GM12878 (cell line): ENCODE results near the gene C2CD5. TPM values are rescaled to one million over a fixed set of nuclear protein-coding genes. Genes with fewer than 3 reads are reported as not detected.

ENCODE experiments used
- ATAC-seq: fragments of 200-7000 bp; cut with Tn5 transposase; 3 replicates; pipeline ENCODE4 v1.9.1; 2020; ENCODE audit warnings: mild to moderate bottlenecking, moderate library complexity
- BruUV-seq: library from RNA; stranded (reverse); fragments of 400-500 nt; replicated peaks from 2 replicates; lab custom pipeline; 2021; lab: Mats Ljungman, UMichigan
- CTCF ChIA-PET: fragments of 300-600 bp; sonication (Branson Sonifier 250); formaldehyde crosslinking; extraction: SDS; loops from one replicate; lab custom pipeline; 2021; ENCODE audit warnings: inconsistent platforms; lab: Yijun Ruan, JAX
- POLR2A ChIA-PET: fragments of 350-600 bp; formaldehyde crosslinking; extraction: SDS; loops from one replicate; lab custom pipeline; 2021; ENCODE audit warnings: inconsistent platforms; lab: Charles Lee
- RAD21 ChIA-PET: fragments of 300-600 bp; sonication (Branson Sonifier 250); formaldehyde crosslinking; loops from one replicate; lab custom pipeline; 2023; ENCODE audit warnings: antibody characterized with exemption; ENCODE audit not compliant: unreplicated experiment; lab: Charles Lee
- SMC1A ChIA-PET: fragments of 300-600 bp; sonication (Branson Sonifier 250); formaldehyde crosslinking; loops from one replicate; lab custom pipeline; 2023; ENCODE audit not compliant: unreplicated experiment, uncharacterized antibody; lab: Charles Lee
- DNase-seq: peaks from one replicate; pipeline ENCODE4 v3.0.0-alpha.2; 2011; ENCODE audit warnings: low read depth, low spot score
- FAIRE-seq: peaks from 3 replicates; lab custom pipeline; 2011; peaks lifted over from hg19 to GRCh38; lab: Jason Lieb, UNC
- H2AFZ ChIP-seq: 2 replicates; pipeline ENCODE4 v1.6.0; 2011; ENCODE audit warnings: low read depth, low read length, control low read depth; ENCODE audit not compliant: control insufficient read depth
- H3K27ac ChIP-seq: 2 replicates; pipeline ENCODE4 v1.5.1; 2011; ENCODE audit warnings: control low read depth; ENCODE audit not compliant: control insufficient read depth, insufficient read depth
- H3K27me3 ChIP-seq, 2 experiments: replicated peaks in 1 of 2; 2 replicates each; pipeline versions ENCODE4 v1.6.0 to v1.6.1; 2011; ENCODE audit warnings: low read length in 1 of 2; ENCODE audit not compliant: control insufficient read depth in 2 of 2, insufficient read depth in 2 of 2
- H3K36me3 ChIP-seq, 2 experiments: 2 replicates each; pipeline ENCODE4 v1.5.1; 2011; ENCODE audit warnings: low read length in 1 of 2; ENCODE audit not compliant: control insufficient read depth in 2 of 2, insufficient read depth in 2 of 2
- H3K4me1 ChIP-seq: 2 replicates; pipeline ENCODE4 v1.6.1; 2011; ENCODE audit warnings: mild to moderate bottlenecking, low read length, moderate library complexity, mixed read lengths; ENCODE audit not compliant: control insufficient read depth, insufficient read depth
- H3K4me2 ChIP-seq: 2 replicates; pipeline ENCODE4 v1.6.0; 2011; ENCODE audit warnings: control low read depth; ENCODE audit not compliant: control insufficient read depth, insufficient read depth
- H3K4me3 ChIP-seq: fragments of 200-600 bp; sonication (generic); 2 replicates; pipeline ENCODE4 v1.5.1; 2016
- H3K79me2 ChIP-seq: 2 replicates; pipeline ENCODE4 v1.6.0; 2011; ENCODE audit warnings: low read length; ENCODE audit not compliant: control insufficient read depth, insufficient read depth
- H3K9ac ChIP-seq: 2 replicates; pipeline ENCODE4 v1.8.0; 2011; ENCODE audit warnings: low read length, control low read depth, mixed read lengths; ENCODE audit not compliant: control insufficient read depth, insufficient read depth
- H3K9me3 ChIP-seq: replicated peaks from 3 replicates; pipeline ENCODE4 v1.5.1; 2011; ENCODE audit warnings: mild to moderate bottlenecking, low read length; ENCODE audit not compliant: control insufficient read depth, insufficient read depth
- H4K20me1 ChIP-seq: 2 replicates; pipeline ENCODE4 v1.6.0; 2011; ENCODE audit not compliant: control insufficient read depth, insufficient read depth
- CEBPB ChIP-seq, 2 experiments: fragments of 150-350 bp in 1 of 2; IDR thresholded peaks; 2 replicates each; pipeline ENCODE4 v1.6.1; 2012 to 2014; ENCODE audit warnings: low read depth in 2 of 2, low read length in 2 of 2, borderline replicate concordance in 1 of 2, inconsistent platforms in 1 of 2
- EED ChIP-seq: sonication (generic); IDR thresholded peaks from 2 replicates; pipeline ENCODE4 v1.6.1; 2016; ENCODE audit warnings: antibody characterized with exemption, low read depth
- GABPA ChIP-seq: IDR thresholded peaks from 2 replicates; pipeline ENCODE4 v1.6.1; 2014; ENCODE audit warnings: antibody characterized with exemption, low read depth, mild to moderate bottlenecking, inconsistent platforms
- IRF5 ChIP-seq: fragments of 450-650 bp; IDR thresholded peaks from 2 replicates; pipeline ENCODE4 v1.6.1; 2017; ENCODE audit warnings: borderline replicate concordance
- LARP7 ChIP-seq: fragments of 450-650 bp; IDR thresholded peaks from 2 replicates; pipeline ENCODE4 v1.6.1; 2017; ENCODE audit warnings: mild to moderate bottlenecking
- MTA2 ChIP-seq: fragments of 450-650 bp; IDR thresholded peaks from 2 replicates; pipeline ENCODE4 v1.6.1; 2016; ENCODE audit warnings: low read depth, mild to moderate bottlenecking, moderate library complexity
- MYC ChIP-seq: IDR thresholded peaks from 2 replicates; pipeline ENCODE4 v1.6.1; 2011; ENCODE audit warnings: mild to moderate bottlenecking, low read length, moderate library complexity, inconsistent platforms; ENCODE audit not compliant: insufficient read depth, insufficient replicate concordance, insufficient read length, severe bottlenecking
- NFIC ChIP-seq: IDR thresholded peaks from 2 replicates; pipeline ENCODE4 v1.6.1; 2012; ENCODE audit warnings: low read depth, mild to moderate bottlenecking, inconsistent platforms, low read length, moderate library complexity
- NR2C1 ChIP-seq: fragments of 450-650 bp; IDR thresholded peaks from 2 replicates; pipeline ENCODE4 v1.6.1; 2017; ENCODE audit warnings: antibody characterized with exemption, mild to moderate bottlenecking, moderate library complexity
- PAX5 ChIP-seq: IDR thresholded peaks from 2 replicates; pipeline ENCODE4 v1.6.1; 2011; ENCODE audit warnings: low read depth, low read length, borderline replicate concordance
- SIX5 ChIP-seq: IDR thresholded peaks from 2 replicates; pipeline ENCODE4 v1.6.1; 2011; ENCODE audit warnings: mild to moderate bottlenecking, low read depth, low read length, moderate library complexity; ENCODE audit not compliant: severe bottlenecking
- SUPT20H ChIP-seq: IDR thresholded peaks from 2 replicates; pipeline ENCODE4 v1.6.1; 2011; ENCODE audit warnings: low read depth, mild to moderate bottlenecking, low read length, moderate library complexity, borderline replicate concordance; ENCODE audit not compliant: control insufficient read depth
- TAF1 ChIP-seq: IDR thresholded peaks from 2 replicates; pipeline ENCODE4 v1.6.1; 2011; ENCODE audit warnings: mild to moderate bottlenecking, low read depth, low read length, borderline replicate concordance
- ZNF217 ChIP-seq: fragments of 450-650 bp; IDR thresholded peaks from 2 replicates; pipeline ENCODE4 v1.6.1; 2017; ENCODE audit warnings: antibody characterized with exemption, mild to moderate bottlenecking
- ZNF24 ChIP-seq: fragments of 450-650 bp; IDR thresholded peaks from 2 replicates; pipeline ENCODE4 v1.6.1; 2017; ENCODE audit warnings: antibody characterized with exemption, mild to moderate bottlenecking
- ZNF687 ChIP-seq: fragments of 450-650 bp; IDR thresholded peaks from 2 replicates; pipeline ENCODE4 v1.6.1; 2017; ENCODE audit warnings: mild to moderate bottlenecking, moderate library complexity
- WGBS: methylation state at CpG from one replicate; pipeline ENCODE4 v1.1.6; 2016; ENCODE audit warnings: low lambda C conversion rate; ENCODE audit not compliant: insufficient replicate concordance, insufficient coverage; ENCODE audit errors: missing lambda C conversion rate; 5-methylcytosine and 5-hydroxymethylcytosine counted together
- in situ Hi-C: fragments of 300-500 bp; cut with MboI; formaldehyde crosslinking; loops from 9 replicates; pipeline ENCODE4 v1.14.3; 2018; ENCODE audit warnings: mixed read lengths
- intact Hi-C: fragments of 100-400 bp; cut with micrococcal nuclease; formaldehyde crosslinking; loops from one replicate; pipeline ENCODE4 v1.14.2; 2022; ENCODE audit not compliant: unreplicated experiment
- polyA plus RNA-seq, 11 experiments: library from polyadenylated mRNA; depleted of rRNA in 4 of 11; unstranded in 6 of 11; stranded (reverse) in 5 of 11; fragments of >200 nt; fragmentation: Nextera tagmentation in 4 of 11; fragmentation: Illumina TruSeq in 1 of 11; extraction: Ambion mirVana in 4 of 11; extraction: Trizol in 1 of 11; gene quantifications; 1 replicate in 1 of 11; 2 replicates in 10 of 11; pipeline versions ENCODE4 v1.2.1 to v1.2.3, GENCODE V29; 2011 to 2016; ENCODE audit warnings: inconsistent platforms in 2 of 11, missing spikeins in 2 of 11, low read depth in 1 of 11
- total RNA-seq, 4 experiments: library from RNA; depleted of rRNA in 3 of 4; stranded (reverse); fragments of >200 nt in 3 of 4; fragmentation: Illumina TruSeq in 1 of 4; extraction: Trizol in 1 of 4; gene quantifications; 2 replicates each; pipeline versions ENCODE4 v1.2.1 to v1.2.3, GENCODE V29; 2013 to 2021
- TF ChIP-seq, protein P1 (sequence below): IDR thresholded peaks from 2 replicates; pipeline ENCODE4 v1.6.1; 2011; ENCODE audit warnings: borderline replicate concordance, low read depth, mild to moderate bottlenecking, moderate library complexity, low read length; ENCODE audit not compliant: insufficient read depth, poor library complexity, severe bottlenecking

C2CD5 gene
- total and polyA plus RNA-seq, 10 of the 15 experiments (the other 5 are each of a cell fraction or from before 2014, with no cell fraction given), result 7.7 to 55.0 (median 27.0) TPM

DNA sequence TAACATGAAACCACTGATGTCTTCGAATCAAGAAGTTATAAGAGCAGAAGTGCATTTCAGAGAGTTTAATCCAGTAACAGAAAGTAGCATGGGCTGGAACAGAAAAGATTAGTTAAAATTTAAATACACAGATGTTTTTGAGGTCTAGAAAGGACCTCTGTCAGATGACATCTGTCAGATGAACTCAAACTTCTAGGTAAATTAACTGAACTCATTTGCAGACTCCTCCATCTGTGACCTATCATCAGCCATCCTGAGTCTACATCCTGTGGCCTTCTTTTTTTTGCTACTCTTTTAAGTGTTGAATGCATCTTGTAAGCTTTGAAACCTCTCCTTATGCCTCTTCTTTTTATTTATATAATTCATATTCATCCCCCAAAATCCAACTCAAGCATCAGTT is 53.3 kb downstream of the C2CD5 start (continued):
- TF ChIP-seq ZNF687, result no peak
- no peak for TF ChIP-seq MTA2
- no peak for TF ChIP-seq NR2C1
- TF ChIP-seq TAF1, result no peak
- TF ChIP-seq LARP7, result no peak
- TF ChIP-seq SUPT20H, result no peak
- TF ChIP-seq, all 136 proteins: peak for 0

DNA sequence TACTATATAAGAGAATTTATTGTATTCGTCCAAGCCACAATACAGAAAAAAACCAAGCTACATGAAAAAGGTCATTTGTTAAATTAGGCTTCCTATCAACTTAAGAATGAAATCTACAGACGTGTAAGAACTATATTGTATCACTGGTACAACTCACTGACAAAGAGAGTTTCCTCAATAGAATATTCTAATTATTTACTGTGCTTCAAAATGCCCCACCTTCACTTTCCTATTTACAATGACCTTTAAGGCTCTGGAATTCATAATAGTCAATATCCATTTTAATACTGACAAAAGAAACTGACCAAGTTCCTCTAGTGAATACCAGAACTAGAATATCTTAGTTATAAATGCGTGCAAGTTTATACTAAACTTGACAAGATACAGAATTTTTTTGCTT is 55.9 kb downstream of the C2CD5 start:
- SMC1A ChIA-PET, result interaction anchor here (0.6 to 0.7 kb wide), 2 partner anchors 24 to 102 kb away, joined by 3 to 5 read pairs; no protein-coding TSS in a partner anchor
- POLR2A ChIA-PET, result no interaction called here
- in situ Hi-C loops, result no loop called here
- TF ChIP-seq GABPA, result no peak
- no peak for TF ChIP-seq MYC
- no peak for TF ChIP-seq NFIC
- no peak for TF ChIP-seq IRF5
- TF ChIP-seq SIX5, result no peak
- no peak for TF ChIP-seq SUPT20H
- no peak for TF ChIP-seq ZNF217
- TF ChIP-seq, protein P1, sequence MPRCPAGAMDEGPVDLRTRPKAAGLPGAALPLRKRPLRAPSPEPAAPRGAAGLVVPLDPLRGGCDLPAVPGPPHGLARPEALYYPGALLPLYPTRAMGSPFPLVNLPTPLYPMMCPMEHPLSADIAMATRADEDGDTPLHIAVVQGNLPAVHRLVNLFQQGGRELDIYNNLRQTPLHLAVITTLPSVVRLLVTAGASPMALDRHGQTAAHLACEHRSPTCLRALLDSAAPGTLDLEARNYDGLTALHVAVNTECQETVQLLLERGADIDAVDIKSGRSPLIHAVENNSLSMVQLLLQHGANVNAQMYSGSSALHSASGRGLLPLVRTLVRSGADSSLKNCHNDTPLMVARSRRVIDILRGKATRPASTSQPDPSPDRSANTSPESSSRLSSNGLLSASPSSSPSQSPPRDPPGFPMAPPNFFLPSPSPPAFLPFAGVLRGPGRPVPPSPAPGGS, result no peak
- TF ChIP-seq ZNF24, result no peak
- TF ChIP-seq EED, result no peak
- TF ChIP-seq CEBPB (IDR thresholded peaks at IDR 0.05; ENCODE audit: borderline replicate concordance in 1 of 2, low read depth in 2 of 2, low read length in 2 of 2), result no peak
- no peak for TF ChIP-seq PAX5

More for the DNA sequence above, 55.9 kb downstream of the C2CD5 start:
- Histone ChIP-seq H3K9me3 (no peaks in the 10 kb centered on the region), H3K27ac (no peak overlapping the region), H2AFZ (no peak overlapping the region), H3K27me3 (no peaks in the 10 kb centered on the region), H3K4me2 (no peak overlapping the region), H4K20me1 (no peaks in the 10 kb centered on the region), H3K4me1 (no peaks in the 10 kb centered on the region), H3K79me2 (no peaks in the 10 kb centered on the region), H3K4me3 (no peak overlapping the region), H3K36me3 (peaks cover 0 to 3% of the 10 kb centered on the region in 2 experiments; a peak in 1 of 4 replicates), H3K9ac (no peak overlapping the region)
- DNase-seq (no peak), ATAC-seq (no peak), FAIRE-seq (no peak)
- BruUV-seq, result no TSS peak
- ChIA-PET RAD21 (no interaction called here), CTCF (interaction anchor here (0.9 kb wide), 1 partner anchor 21 kb away, joined by 3 read pairs; no protein-coding TSS in a partner anchor)
- intact Hi-C loops, result no loop called here
- WGBS, result 96% methylated on average over 3 of the region's 3 CpGs
